Ovary (tissue), 3 donors: ENCODE data around the gene NFIC.

Experiments used
- POLR2A ChIP-seq: fragments of 450-650 bp; IDR thresholded peaks from one replicate; pipeline ENCODE4 v1.6.1; 2017; ENCODE audit warnings: antibody characterized with exemption, mild to moderate bottlenecking, moderate library complexity
- TF ChIP-seq, protein P1 (sequence below), 3 donors: fragments of 450-650 bp in 2 of 3; fragments of 200-600 bp in 1 of 3; IDR thresholded peaks; one replicate each; pipeline versions ENCODE4 v1.5.1 to v1.8.0; 2016 to 2022; ENCODE audit warnings: antibody characterized with exemption in 3 of 3, mild to moderate bottlenecking in 1 of 3
- donor health status: DM: no; HTN: no; CAD: no.

DNA sequence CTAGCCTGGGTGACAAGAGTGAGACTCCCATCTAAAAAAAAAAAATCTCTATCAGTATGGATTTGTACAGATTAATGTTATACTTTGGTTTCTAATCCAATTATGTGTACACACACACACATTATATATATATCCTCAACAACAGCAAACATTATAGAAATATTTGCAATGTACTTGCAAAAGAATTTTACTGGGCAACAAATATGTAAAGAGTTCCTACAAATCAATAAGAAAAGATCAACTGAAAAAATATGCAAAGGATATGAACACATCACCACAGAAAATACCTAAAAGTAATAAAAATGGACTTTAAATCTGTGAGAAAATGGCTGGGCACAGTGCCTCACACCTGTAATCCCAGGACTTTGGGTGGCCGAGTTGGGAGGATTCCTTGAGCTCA, 40.9 kb upstream of the NFIC start:
- TF ChIP-seq, protein P1, sequence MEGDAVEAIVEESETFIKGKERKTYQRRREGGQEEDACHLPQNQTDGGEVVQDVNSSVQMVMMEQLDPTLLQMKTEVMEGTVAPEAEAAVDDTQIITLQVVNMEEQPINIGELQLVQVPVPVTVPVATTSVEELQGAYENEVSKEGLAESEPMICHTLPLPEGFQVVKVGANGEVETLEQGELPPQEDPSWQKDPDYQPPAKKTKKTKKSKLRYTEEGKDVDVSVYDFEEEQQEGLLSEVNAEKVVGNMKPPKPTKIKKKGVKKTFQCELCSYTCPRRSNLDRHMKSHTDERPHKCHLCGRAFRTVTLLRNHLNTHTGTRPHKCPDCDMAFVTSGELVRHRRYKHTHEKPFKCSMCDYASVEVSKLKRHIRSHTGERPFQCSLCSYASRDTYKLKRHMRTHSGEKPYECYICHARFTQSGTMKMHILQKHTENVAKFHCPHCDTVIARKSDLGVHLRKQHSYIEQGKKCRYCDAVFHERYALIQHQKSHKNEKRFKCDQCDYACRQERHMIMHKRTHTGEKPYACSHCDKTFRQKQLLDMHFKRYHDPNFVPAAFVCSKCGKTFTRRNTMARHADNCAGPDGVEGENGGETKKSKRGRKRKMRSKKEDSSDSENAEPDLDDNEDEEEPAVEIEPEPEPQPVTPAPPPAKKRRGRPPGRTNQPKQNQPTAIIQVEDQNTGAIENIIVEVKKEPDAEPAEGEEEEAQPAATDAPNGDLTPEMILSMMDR (IDR thresholded peaks at IDR 0.05): no peak
- TF ChIP-seq POLR2A: no peak
